Panc1 (cell line): ENCODE data around the gene SOX18. TPM values are rescaled to one million over a fixed set of nuclear protein-coding genes. Genes with fewer than 3 reads are reported as not detected.
A peak's percentile ranks its signal among the peaks of the same experiment; 100 is the strongest.

ENCODE experiments used
- ATAC-seq: fragments of 200-7000 bp; cut with Tn5 transposase; 2 replicates; pipeline ENCODE4 v1.9.1; 2020; ENCODE audit warnings: mild to moderate bottlenecking, moderate library complexity
- BruUV-seq: library from RNA; stranded (reverse); fragments of 400-500 nt; replicated peaks from 2 replicates; lab custom pipeline; 2021; lab: Mats Ljungman, UMichigan
- CTCF ChIA-PET: fragments of 300-600 bp; sonication (Branson Sonifier 250); formaldehyde crosslinking; loops from one replicate; lab custom pipeline; 2022; ENCODE audit warnings: antibody characterized with exemption; lab: Charles Lee
- POLR2A ChIA-PET: fragments of 300-600 bp; sonication (Branson Sonifier 250); formaldehyde crosslinking; loops from one replicate; lab custom pipeline; 2022; ENCODE audit warnings: antibody characterized with exemption; lab: Charles Lee
- DNase-seq: peaks from one replicate; pipeline ENCODE4 v3.0.0-alpha.2; 2010; ENCODE audit warnings: low read depth, low spot score
- H3K27ac ChIP-seq: 2 replicates; pipeline ENCODE4 v1.5.1; 2011; ENCODE audit warnings: mild to moderate bottlenecking, low read length, inconsistent platforms
- H3K27me3 ChIP-seq: fragments of 200-500 bp; sonication (Bioruptor generic); 2 replicates; pipeline ENCODE4 v1.6.0; 2014; ENCODE audit warnings: low read length, inconsistent platforms; ENCODE audit not compliant: control insufficient read depth, insufficient read depth
- H3K36me3 ChIP-seq: fragments of 200-500 bp; sonication (Bioruptor generic); 2 replicates; pipeline ENCODE4 v1.5.1; 2014; ENCODE audit warnings: inconsistent platforms, mild to moderate bottlenecking, low read length, moderate library complexity; ENCODE audit not compliant: control insufficient read depth, insufficient read depth
- H3K4me1 ChIP-seq: 2 replicates; pipeline ENCODE4 v1.5.1; 2011; ENCODE audit warnings: inconsistent platforms, mild to moderate bottlenecking, low read length, moderate library complexity; ENCODE audit not compliant: control insufficient read depth, insufficient read depth
- H3K4me3 ChIP-seq, 2 experiments: 2 replicates each; pipeline ENCODE4 v1.5.1; 2011 to 2012; ENCODE audit warnings: low read depth in 2 of 2, low read length in 2 of 2, mild to moderate bottlenecking in 2 of 2, inconsistent platforms in 1 of 2, moderate library complexity in 1 of 2
- H3K9me3 ChIP-seq: fragments of 200-500 bp; sonication (Bioruptor generic); 2 replicates; pipeline ENCODE4 v1.5.1; 2014; ENCODE audit warnings: low read depth, mild to moderate bottlenecking, inconsistent platforms, low read length, moderate library complexity; ENCODE audit not compliant: control insufficient read depth, insufficient read depth
- CTCF ChIP-seq: fragments of 450-650 bp; IDR thresholded peaks from 2 replicates; pipeline ENCODE4 v1.5.1; 2017; ENCODE audit warnings: mild to moderate bottlenecking
- POLR2AphosphoS5 ChIP-seq: IDR thresholded peaks from 2 replicates; pipeline ENCODE4 v1.6.1; 2012; ENCODE audit warnings: mild to moderate bottlenecking, low read depth, low read length, moderate library complexity
- REST ChIP-seq, 2 experiments: IDR thresholded peaks; 2 replicates each; pipeline ENCODE4 v1.6.1; 2011 to 2012; ENCODE audit warnings: low read depth in 2 of 2, control low read depth in 1 of 2, low read length in 1 of 2, mild to moderate bottlenecking in 1 of 2, moderate library complexity in 1 of 2; ENCODE audit not compliant: insufficient read depth in 1 of 2
- SIN3A ChIP-seq: IDR thresholded peaks from 2 replicates; pipeline ENCODE4 v1.6.1; 2012; ENCODE audit warnings: low read depth, mild to moderate bottlenecking, low read length, moderate library complexity, borderline replicate concordance; ENCODE audit not compliant: insufficient read depth
- TCF7L2 ChIP-seq: IDR thresholded peaks from 2 replicates; pipeline ENCODE4 v1.6.1; 2011; ENCODE audit warnings: mild to moderate bottlenecking, low read depth, low read length, inconsistent platforms
- in situ Hi-C: cut with HindIII; loops from 2 replicates; pipeline ENCODE4 v1.10.0; 2016; ENCODE audit warnings: low sequenced_read_pairs, low pct_unique_long_range_greater_than_20kb
- intact Hi-C: fragments of 100-400 bp; cut with micrococcal nuclease; formaldehyde crosslinking; loops from one replicate; pipeline ENCODE4 v1.10.0; 2022; ENCODE audit not compliant: unreplicated experiment
- total RNA-seq: library from RNA; stranded (reverse); gene quantifications from one replicate; pipeline ENCODE4 v1.2.1, GENCODE V29; 2021; ENCODE audit not compliant: unreplicated experiment

Gene SOX18
- total RNA-seq, 1 experiment from 2014 or later = 18.7 TPM

DNA sequence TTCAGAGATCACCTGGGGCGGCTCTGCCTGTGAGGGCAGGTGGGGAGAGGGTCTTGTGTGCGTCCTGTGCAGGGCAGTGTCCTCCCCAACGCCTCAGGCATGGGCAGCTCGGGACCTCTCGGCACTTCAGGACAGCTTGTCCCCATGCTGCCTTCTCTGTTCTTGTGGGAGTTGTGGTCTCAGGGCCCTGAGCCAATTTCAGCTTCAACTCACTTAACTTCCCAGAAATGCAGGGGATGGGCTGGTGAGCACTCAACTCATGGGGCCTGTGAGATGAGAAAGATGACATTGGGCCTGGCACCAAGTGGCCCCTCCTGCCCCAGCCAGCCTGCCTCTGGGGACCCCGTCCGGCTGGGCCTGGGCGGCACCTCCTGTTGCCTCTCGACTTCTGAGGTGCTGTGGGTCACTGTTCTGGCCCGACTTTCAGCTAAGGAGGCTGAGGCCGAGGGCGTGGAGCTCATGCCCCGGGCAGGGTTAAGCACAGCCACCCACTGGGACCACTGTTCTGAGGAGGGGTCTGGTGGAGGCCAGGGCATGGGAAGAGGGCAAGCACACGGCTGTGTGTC is 23.1 kb upstream of the SOX18 start:
- TF ChIP-seq POLR2AphosphoS5 = no peak
- TF ChIP-seq SIN3A = no peak
- Histone ChIP-seq H3K4me1 (0 out of 2 replicates have a peak, but pooled peaks cover 3% of the 10 kb centered on the region), H3K27ac (no peak overlapping the region), H3K9me3 (no peaks in the 10 kb centered on the region), H3K27me3 (no peaks in the 10 kb centered on the region), H3K4me3 (no peak overlapping the region), H3K36me3 (no peaks in the 10 kb centered on the region)
- no TSS peak for BruUV-seq
- DNase-seq (no peak), ATAC-seq (no peak)
- ChIA-PET CTCF (no interaction called here), POLR2A (no interaction called here)
- intact Hi-C loops (no loop called here), in situ Hi-C loops (no loop called here)

DNA sequence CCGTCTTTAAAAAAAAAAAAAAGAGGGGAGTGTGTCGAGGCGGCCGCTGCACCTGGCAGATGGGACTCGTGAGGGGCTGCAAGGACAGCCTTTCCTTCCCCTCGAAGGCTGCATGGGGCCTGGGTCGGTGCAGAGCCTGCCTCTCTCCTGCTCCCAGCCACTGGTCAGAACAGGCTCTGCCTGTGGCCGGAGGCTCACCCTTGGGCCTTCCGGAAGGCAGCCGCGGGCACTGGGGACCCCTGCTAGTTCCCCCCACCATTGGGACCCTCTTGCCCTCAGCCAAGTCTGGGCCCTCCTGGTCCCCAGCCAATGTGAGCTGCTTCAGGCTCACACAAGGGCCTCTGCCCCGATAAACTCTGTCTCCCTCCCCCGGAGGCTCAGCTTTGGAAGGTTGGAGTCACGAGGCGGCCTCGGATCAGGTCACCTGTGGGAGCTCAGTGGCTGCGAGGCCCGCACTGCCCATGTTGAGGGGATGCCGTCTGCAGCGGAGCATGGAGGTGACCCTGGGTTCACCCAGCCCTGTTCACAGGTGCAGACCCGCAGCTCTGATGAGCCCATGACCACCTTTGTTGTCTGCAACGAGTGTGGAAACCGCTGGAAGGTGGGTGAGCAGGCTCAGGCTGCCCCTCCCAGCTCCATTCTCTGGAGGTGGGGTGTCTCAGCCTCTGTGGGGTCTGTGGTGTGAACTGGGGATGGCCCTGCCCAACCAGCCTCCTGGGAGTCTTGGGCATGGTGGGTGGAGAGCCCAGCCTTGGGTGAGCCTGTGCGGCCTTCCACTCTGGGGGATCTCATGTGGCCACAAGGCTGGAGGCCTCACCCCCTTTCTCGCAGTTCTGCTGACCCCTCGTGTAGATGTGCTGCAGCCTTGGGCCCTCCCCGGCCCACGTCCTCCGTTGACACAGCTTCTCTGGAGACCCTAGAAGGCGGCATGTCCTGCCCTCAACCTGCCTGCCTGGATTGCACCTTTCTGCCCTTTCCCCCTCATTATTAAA is 22.2 kb upstream of the SOX18 start:
- Histone ChIP-seq H3K27me3 (no peaks in the 10 kb centered on the region), H3K36me3 (no peaks in the 10 kb centered on the region), H3K27ac (no peak overlapping the region), H3K4me3 (no peak overlapping the region), H3K9me3 (no peaks in the 10 kb centered on the region), H3K4me1 (peaks cover 8% of the 10 kb centered on the region; the same call in 1 of the 2 replicates)
- no TSS peak for BruUV-seq
- no peak for TF ChIP-seq TCF7L2
- no peak for TF ChIP-seq REST (IDR thresholded peaks at IDR 0.05; ENCODE audit: insufficient read depth in 1 of 2, low read depth in 2 of 2, low read length in 1 of 2)
- TF ChIP-seq CTCF = no peak
- peak; percentile 57 for TF ChIP-seq POLR2AphosphoS5
- TF ChIP-seq SIN3A = no peak
- POLR2A ChIA-PET = no interaction called here
- CTCF ChIA-PET = interaction anchor here (0.9 kb wide), 1 partner anchor 33 kb away, joined by 3 read pairs; no protein-coding TSS in a partner anchor
- intact Hi-C loops (no loop called here), in situ Hi-C loops (no loop called here)
- ATAC-seq = no peak
- no peak for DNase-seq
